Stimulated activated CD4-positive, alpha-beta T cell treated with anti-CD3 and anti-CD28 coated beads, Interleukin-1b, Interleukin-23, amount 100 ng/mL, for 48 hours (primary cell): ENCODE results near the gene GALNS.
"Not testable (repeated sequence)": the region's sequence is repeated elsewhere in the genome, so short reads cannot be mapped to it uniquely, and the experiment has no call there.

Source experiments
- DNase-seq: peaks from one replicate; pipeline ENCODE4 v3.0.0-alpha.2; 2020

Gene GALNS

GRCh38 chr16:88780142-88781062 lies 76.3 kb downstream of the GALNS start:
- no peak for DNase-seq

GRCh38 chr16:88779406-88780141 lies 77.2 kb downstream of the GALNS start:
- no peak for DNase-seq

GRCh38 chr16:88778541-88779065 lies 78.1 kb downstream of the GALNS start:
- no peak for DNase-seq

DNA sequence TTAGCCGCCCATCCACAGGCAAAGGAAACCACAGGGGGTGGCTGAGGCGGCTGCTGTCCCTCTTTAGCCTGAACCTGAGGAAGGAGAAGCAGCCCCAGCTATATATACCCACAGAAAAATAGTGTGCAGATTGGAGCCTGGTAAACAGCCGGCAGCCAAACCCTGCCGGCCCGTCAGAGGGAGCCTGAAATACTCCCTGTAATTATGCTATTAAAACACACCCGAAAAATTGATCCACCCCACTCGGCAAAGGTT lies 78.5 kb downstream of the GALNS start:
- no peak for DNase-seq

- DNase-seq, result no peak
These were observed 79.1 kb downstream of the GALNS start for GRCh38 chr16:88777471-88778270.

- no peak for DNase-seq
These were observed 80.9 kb downstream of the GALNS start for GRCh38 chr16:88775825-88776224.

DNA sequence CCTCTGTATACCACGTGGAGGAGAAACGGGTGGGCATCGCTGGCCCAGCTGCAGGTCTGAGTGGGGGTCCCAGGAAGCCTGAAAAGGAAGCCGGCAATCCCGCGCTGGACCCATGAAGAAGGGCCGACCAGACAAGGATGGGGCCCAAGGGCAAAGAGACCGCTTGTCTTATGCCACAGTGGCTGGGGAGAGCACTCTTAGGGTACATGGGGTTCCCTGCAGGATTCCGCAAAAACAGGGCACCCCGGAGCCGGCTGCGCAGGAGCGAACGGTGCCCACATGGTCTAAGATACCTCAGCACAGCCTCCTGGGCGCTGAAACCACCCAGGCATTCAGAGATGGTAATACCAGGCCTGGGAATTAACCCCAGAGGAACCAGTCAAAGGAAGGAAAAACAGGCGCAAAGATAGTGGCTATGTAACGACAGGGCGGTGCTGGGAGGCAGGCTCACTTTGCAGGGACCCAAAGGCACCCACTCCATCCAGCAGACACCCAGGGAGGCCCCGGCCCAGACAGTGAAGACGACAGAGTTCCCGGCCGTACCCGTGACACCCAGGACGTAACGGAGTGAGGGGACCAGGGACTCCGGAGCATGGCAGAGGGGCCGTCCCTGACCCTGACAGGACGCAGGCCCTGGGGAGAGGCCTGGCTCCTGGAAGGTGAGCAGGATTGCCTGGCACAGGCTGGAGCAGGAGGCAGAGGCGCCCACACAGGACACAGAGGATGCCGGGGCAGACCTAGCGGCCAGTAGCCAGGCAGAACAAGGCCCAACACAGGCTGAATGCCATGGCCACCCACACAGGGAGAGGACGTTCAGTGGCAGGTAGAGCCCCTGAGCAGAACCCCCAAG lies 82.0 kb downstream of the GALNS start:
- DNase-seq, result no peak

DNA sequence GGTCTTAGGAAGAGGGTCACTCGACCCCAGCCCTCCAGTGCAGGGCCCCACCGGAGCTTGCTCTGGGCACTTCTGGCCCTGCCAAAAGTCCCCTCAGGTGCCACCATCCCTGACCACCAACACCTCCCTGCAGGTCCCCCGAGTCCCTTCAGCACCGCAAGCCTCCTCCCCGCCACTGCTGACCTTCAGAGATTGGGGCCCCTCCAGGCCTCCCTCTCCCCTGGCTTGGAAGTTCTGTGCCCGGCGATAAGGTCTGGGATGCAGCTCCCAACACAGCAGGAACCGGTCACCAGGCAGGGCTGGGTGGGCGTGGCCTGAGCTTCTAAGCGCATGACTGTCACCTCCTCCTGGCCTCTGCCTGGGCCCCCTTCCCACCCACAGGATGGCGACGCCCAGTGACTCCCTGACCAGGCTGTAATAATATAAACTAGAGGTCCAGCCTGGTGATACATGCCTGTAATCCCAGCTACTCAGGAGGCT lies 82.9 kb downstream of the GALNS start:
- DNase-seq, result no peak

DNA sequence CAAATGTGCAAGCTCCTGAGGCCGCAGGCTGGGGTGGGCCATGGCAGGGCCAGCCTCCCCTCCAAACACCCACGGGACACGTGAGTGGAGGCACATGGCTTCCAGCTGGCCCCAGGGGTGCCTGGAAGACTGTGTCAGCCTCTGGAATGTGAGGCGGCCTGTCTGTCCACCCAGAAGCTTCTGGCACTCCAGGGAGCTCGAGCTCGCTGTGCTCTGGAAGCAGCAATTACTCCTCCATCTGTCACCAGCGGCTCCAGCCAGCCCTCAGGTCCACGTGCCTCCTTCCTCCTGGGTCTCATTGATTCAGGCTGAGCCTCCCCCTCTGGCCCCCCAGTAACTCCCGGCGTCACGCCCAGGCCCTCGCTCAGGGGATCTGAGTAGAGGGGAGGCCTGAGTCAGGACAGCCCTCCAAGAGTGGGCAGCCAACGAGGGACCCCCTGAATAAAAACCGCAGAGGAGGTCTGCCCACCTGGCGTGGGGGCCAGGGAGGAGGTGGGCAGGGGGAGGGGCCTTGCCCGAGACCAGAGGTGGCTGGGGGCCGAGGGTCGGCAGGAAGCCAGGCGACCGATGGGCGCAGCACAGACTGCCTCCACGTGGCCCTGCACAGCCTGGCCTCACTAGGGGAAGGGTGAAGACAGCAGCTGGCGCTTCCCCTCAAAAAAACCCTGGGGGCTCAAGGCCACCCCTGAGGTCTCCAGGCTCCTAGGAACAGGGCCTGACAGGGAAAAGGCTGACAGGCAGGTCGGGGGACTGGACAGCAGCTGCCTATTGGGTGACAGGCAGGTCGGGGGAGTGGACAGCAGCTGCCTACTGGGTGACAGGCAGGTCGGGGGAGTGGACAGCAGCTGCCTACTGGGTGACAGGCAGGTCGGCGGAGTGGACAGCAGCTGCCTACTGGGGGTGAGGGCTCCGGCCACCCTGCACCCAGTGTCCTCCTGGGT lies 83.6 kb downstream of the GALNS start:
- no peak for DNase-seq

DNA sequence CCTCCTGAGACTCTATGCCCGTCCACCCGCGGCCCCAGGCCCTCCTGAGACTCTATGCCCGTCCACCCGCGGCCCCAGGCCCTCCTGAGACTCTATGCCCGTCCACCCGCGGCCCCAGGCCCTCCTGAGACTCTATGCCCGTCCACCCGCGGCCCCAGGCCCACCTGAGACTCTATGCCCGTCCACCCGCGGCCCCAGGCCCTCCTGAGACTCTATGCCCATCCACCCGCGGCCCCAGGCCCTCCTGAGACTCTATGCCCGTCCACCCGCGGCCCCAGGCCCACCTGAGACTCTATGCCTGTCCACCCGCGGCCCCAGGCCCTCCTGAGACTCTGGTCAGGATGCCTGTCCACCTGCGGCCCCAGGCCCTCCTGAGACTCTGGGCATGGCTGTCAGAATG lies 85.0 kb downstream of the GALNS start:
- DNase-seq, result not testable (repeated sequence)

GRCh38 chr16:88771294-88771772 lies 85.4 kb downstream of the GALNS start:
- no peak for DNase-seq

DNA sequence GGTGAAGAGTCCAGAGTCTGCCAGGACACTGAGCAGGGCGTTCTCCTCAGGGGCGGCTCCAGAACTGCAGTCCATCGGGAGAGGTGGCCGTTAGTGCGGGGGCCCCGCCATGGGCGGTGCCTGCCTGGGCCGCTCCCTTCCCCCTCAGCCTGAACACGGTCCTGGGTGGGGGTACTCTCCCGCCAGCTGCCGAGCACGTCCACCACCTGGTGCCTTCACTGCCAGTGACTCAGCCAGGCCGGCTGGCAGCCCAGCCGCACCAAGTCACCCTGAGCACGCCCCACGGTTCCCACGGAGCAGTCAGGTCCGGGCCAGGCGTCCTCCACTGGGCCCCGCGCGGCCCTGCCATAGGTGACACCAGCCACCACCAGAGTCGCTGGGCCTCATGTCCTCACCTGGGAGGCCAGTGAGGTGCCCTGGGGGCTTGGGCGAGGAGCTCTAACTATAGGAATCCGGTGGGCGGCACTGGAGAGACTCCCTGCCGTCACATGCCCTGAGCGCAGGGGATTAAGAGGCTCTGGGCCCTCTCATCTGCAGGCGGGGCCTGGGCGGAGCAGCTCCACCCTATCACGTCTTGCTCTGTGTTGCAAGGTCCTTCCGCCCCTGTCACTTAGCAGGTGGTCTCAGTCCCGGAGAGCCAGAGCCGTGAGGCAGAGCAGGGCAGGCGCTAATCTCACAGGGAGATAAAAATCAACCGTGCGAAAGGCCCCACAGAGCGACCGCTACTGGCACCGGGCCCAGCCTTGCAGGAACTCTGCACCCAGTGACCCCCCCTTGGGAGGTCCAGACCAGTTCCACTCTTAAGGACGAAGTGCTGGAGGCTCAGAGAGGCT lies 86.1 kb downstream of the GALNS start:
- DNase-seq, result no peak

- DNase-seq, result no peak
These were observed 86.9 kb downstream of the GALNS start for GRCh38 chr16:88769617-88770460.

GRCh38 chr16:88768071-88768783 lies 88.5 kb downstream of the GALNS start:
- no peak for DNase-seq

DNA sequence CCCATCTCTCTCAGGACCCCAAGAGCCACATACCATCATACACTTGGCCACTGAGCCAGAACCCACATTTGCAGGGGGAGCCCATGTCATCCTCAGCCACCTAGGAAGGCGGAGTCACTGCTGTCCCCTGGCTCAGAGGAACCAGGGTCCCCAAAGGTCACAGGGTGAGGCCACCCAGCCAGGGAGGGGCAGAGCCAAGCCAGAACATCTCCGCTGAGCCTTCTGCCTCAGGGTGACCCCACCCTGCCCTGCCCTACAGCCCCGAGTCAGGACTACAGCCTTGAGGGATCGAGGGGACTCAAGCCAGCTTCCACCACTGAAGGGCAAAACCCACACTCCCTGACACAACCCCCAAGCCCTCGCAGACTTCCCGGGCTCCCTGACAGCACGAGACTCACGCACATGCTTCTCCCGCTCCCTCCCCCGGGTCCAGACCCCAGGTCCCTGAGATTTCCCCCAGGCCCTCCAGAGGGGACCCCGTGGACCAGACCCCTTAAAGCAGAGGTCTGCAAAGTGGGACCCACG lies 89.1 kb downstream of the GALNS start:
- no peak for DNase-seq

DNA sequence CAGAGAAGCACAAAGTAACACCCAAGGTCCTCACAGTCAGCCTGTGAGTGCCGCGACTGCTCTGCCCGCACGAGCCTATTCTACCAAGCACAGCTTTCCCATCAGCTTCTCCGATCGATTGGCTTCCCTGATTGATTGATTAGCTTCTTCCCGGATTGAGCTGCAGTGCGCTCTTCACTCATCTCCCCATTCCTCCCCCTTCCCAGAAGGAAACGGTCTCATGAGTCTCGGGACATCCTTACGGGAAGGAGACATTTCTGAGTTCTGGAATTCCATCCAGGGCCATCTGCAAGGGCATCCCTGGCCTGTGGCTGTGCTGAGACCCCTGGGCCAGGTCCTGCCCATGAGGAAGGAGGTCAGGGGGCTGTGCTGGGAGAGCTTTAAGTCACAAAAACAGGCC lies 89.8 kb downstream of the GALNS start:
- no peak for DNase-seq

DNA sequence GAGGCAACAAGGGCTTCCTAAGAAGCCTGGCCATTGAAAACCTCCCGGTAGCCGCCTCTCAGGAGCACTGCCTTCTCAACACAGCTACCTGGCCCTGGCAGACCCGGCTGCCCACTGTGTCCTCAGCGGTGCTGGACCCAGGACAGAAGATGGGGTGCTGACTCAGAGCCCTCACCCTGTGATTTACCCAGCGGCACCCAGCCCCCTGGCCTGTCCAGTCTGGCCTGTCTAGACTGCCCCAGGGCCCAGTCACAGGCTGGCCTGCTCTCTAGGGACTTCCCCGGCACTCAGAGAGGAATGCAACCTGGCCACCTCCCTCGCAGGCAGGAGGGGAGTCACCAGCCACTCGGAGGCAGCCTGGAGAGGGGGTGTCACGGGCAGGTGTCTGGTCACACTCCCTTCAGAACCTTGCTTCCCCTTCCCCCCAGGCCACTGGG lies 91.8 kb downstream of the GALNS start:
- no peak for DNase-seq

DNA sequence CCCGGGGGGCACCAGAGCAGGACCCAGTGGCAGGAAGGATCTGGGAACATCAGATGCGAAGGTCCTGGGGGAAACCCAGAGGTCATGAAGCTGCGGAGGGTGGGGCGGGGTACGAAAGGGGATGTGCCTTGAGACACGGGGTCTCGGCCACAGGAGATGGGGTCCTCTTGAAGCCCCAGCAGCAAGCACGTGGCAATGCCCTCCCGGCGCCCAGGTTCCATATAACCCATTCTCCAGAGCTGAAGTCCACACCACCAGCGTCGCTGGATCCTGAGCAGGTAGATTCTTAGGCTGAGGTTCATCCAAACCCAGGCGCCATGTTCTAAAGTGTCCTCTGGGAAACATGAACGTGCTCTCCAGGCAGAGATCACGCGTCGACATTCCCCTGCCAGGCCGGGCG lies 92.7 kb downstream of the GALNS start:
- no peak for DNase-seq
